Left lobe of liver (tissue), 2 donors: ENCODE data around the gene RUNX3. TPM values are rescaled to one million over a fixed set of nuclear protein-coding genes. Genes with fewer than 3 reads are reported as not detected.

Source experiments
- ATAC-seq: fragments of 200-7000 bp; cut with Tn5 transposase; one replicate; pipeline ENCODE4 v1.9.1; 2020; ENCODE audit warnings: mild to moderate bottlenecking, moderate library complexity
- DNase-seq: peaks from one replicate; pipeline ENCODE4 v3.0.0-alpha.2; 2020; ENCODE audit warnings: low spot score
- total RNA-seq: library from RNA; stranded (reverse); gene quantifications from one replicate; pipeline ENCODE4 v1.2.1, GENCODE V29; 2021
- donor health status: DM: no; HTN: no; CAD: no; lungs with moderate emphysema.
- donor health status: DM: no; HTN: yes; CAD: no.

Gene RUNX3
- total RNA-seq, 1 donor from 2014 or later = 0.86 TPM

- no peak for DNase-seq
Measured at GRCh38 chr1:24850328-24850920, 79.7 kb downstream of the RUNX3 start.

GRCh38 chr1:24849672-24850295, 80.3 kb downstream of the RUNX3 start:
- DNase-seq (no peak), ATAC-seq (no peak)

More at GRCh38 chr1:24850328-24850920, 79.7 kb downstream of the RUNX3 start:
- ATAC-seq = no peak

Other genes starting within 250 kb of the RUNX3 start
- gene CLIC4, start 184.8 kb downstream of the RUNX3 start, total RNA-seq = 54.4 TPM